Measurements from ENCODE around the gene ILKAP. TPM values are rescaled to one million over a fixed set of nuclear protein-coding genes. Genes with fewer than 3 reads are reported as not detected.

ILKAP gene
- polyA plus RNA-seq, 1 donor from 2014 or later: 78.5 TPM

GRCh38 chr2:238241970-238242369, 38.5 kb upstream of the ILKAP start:
- no peak overlapping the region for H3K4me3 ChIP-seq (ENCODE audit: low read length)
- no peaks in the 10 kb centered on the region for H3K9me3 ChIP-seq (ENCODE audit: low read length)
- H3K4me2 ChIP-seq (ENCODE audit: low read length): no peak overlapping the region
- no peak overlapping the region for H3K9ac ChIP-seq (ENCODE audit: low read length)
- H3K36me3 ChIP-seq (ENCODE audit: insufficient read depth, low read length): no peaks in the 10 kb centered on the region
- no peak overlapping the region for H3K27ac ChIP-seq (ENCODE audit: low read length)
- H3K79me2 ChIP-seq (replicated peaks; ENCODE audit: insufficient read depth, low read length): peaks cover 7% of the 10 kb centered on the region
- no peaks in the 10 kb centered on the region for H4K20me1 ChIP-seq (ENCODE audit: insufficient read depth)
- no peaks in the 10 kb centered on the region for H3K9me2 ChIP-seq (ENCODE audit: insufficient read depth, low read length)
- H2AFZ ChIP-seq (ENCODE audit: low read depth, low read length): no peak overlapping the region
- H3F3A ChIP-seq (ENCODE audit: insufficient read depth, low read length, poor library complexity, severe bottlenecking): no peaks in the 10 kb centered on the region
- no peaks in the 10 kb centered on the region for H3K27me3 ChIP-seq (ENCODE audit: insufficient read depth, low read depth, low read length)
- no peak for TF ChIP-seq SMC3 (conservative IDR thresholded peaks at IDR 0.05; ENCODE audit: poor library complexity)
- TF ChIP-seq REST (IDR thresholded peaks at IDR 0.05; ENCODE audit: borderline replicate concordance): no peak
- no peak for TF ChIP-seq RAD21 (conservative IDR thresholded peaks at IDR 0.05)
- TF ChIP-seq EZH2 (IDR thresholded peaks at IDR 0.05; ENCODE audit: borderline replicate concordance, insufficient read depth, low read length, poor library complexity, severe bottlenecking): no peak
- no peak for TF ChIP-seq EP300 (conservative IDR thresholded peaks at IDR 0.05; ENCODE audit: poor library complexity, severe bottlenecking)
- TF ChIP-seq MXI1 (conservative IDR thresholded peaks at IDR 0.05; ENCODE audit: poor library complexity, severe bottlenecking): no peak
- TF ChIP-seq POLR2AphosphoS5 (IDR thresholded peaks at IDR 0.05): no peak
- TF ChIP-seq CTCF (IDR thresholded peaks at IDR 0.05; ENCODE audit: poor library complexity, severe bottlenecking): no peak
- TF ChIP-seq TAF1 (IDR thresholded peaks at IDR 0.05; ENCODE audit: low read depth): no peak

- H3K4me3 ChIP-seq (ENCODE audit: low read length): peak overlapping the region; percentile 72
- no peaks in the 10 kb centered on the region for H3K36me3 ChIP-seq (ENCODE audit: insufficient read depth, low read length)
- TF ChIP-seq POLR2AphosphoS5 (IDR thresholded peaks at IDR 0.05) (no peak), MXI1 (conservative IDR thresholded peaks at IDR 0.05; ENCODE audit: poor library complexity, severe bottlenecking) (no peak), TAF1 (IDR thresholded peaks at IDR 0.05; ENCODE audit: low read depth) (no peak), EP300 (conservative IDR thresholded peaks at IDR 0.05; ENCODE audit: poor library complexity, severe bottlenecking) (no peak), RAD21 (conservative IDR thresholded peaks at IDR 0.05) (no peak), REST (IDR thresholded peaks at IDR 0.05; ENCODE audit: borderline replicate concordance) (no peak)
- H3K4me2 ChIP-seq (ENCODE audit: low read length): no peak overlapping the region
- H3K27ac ChIP-seq (ENCODE audit: low read length): no peak overlapping the region
- H3K9me3 ChIP-seq (ENCODE audit: low read length): no peaks in the 10 kb centered on the region
- no peaks in the 10 kb centered on the region for H3F3A ChIP-seq (ENCODE audit: insufficient read depth, low read length, poor library complexity, severe bottlenecking)
- H3K9me2 ChIP-seq (ENCODE audit: insufficient read depth, low read length): no peaks in the 10 kb centered on the region
- no peaks in the 10 kb centered on the region for H3K27me3 ChIP-seq (ENCODE audit: insufficient read depth, low read depth, low read length)
- H3K9ac ChIP-seq (ENCODE audit: low read length): no peak overlapping the region
- peak overlapping the region; percentile 73 for H2AFZ ChIP-seq (ENCODE audit: low read depth, low read length)
- H4K20me1 ChIP-seq (ENCODE audit: insufficient read depth): no peaks in the 10 kb centered on the region
- H3K79me2 ChIP-seq (replicated peaks; ENCODE audit: insufficient read depth, low read length): peaks cover 7% of the 10 kb centered on the region
These were observed 37.5 kb upstream of the ILKAP start for GRCh38 chr2:238240757-238241711.
